ENCODE results near the gene GULP1.

GULP1 gene

DNA sequence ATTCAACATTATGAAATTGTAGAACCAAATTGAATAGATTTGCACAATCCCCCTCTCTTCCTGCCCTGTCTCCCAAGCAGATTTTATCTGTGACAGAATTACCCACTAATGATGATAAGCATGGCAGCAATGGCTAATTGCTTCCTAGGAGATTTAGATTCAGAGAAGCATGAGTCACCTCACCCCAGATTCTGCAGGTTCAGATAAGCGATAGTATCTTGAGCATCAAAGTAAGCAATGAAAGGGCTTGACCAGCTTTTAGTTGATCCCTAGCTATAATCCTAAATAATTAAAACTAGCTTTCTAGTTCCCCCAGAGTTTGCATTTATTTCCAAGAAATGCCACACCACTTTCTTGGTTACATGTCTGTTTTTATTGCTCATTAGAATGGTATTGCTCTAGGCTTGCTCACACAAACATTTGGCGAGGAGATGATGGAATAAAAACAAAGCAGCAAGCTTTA is 204.3 kb downstream of the GULP1 start:
- DNase-seq (ENCODE audit: insufficient read length, low spot score) (no peak), FAIRE-seq (no peak)
- TF ChIP-seq POLR2A (IDR thresholded peaks at IDR 0.05; ENCODE audit: low read depth, low read length) (no peak), TAF1 (IDR thresholded peaks at IDR 0.05; ENCODE audit: low read depth, low read length) (no peak), PAX5 (IDR thresholded peaks at IDR 0.05; ENCODE audit: insufficient read depth, low read length, severe bottlenecking) (no peak), POLR2AphosphoS5 (IDR thresholded peaks at IDR 0.05; ENCODE audit: low read depth, low read length) (no peak), POU2F2 (IDR thresholded peaks at IDR 0.05; ENCODE audit: low read depth, low read length) (no peak)

DNA sequence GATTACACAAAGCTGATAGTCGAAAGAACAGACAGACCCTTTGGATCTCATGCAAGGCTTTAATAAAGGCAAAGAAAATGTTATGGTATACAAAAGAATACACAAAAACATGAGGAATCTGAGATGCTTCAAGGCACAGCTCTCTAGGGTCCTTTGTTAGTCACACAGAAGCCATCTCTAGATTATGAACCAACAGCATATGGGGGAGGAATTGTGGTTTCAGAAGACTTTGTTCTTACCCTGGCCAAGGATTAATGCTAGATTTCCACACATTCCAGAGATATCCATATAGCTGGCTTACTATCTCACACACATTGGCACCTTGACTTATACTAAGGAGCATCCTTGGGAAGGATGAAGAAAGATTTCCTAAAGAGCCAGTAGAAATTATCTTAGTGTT is 206.1 kb downstream of the GULP1 start:
- no peak for FAIRE-seq
- no peak for DNase-seq (ENCODE audit: insufficient read length, low spot score)
- no peak for TF ChIP-seq TAF1 (IDR thresholded peaks at IDR 0.05; ENCODE audit: low read depth, low read length)
- no peak for TF ChIP-seq SPI1 (IDR thresholded peaks at IDR 0.05; ENCODE audit: low read depth, low read length)
- TF ChIP-seq PAX5 (IDR thresholded peaks at IDR 0.05; ENCODE audit: insufficient read depth, low read length, severe bottlenecking) = no peak
- TF ChIP-seq POLR2A (IDR thresholded peaks at IDR 0.05; ENCODE audit: low read depth, low read length) = no peak
- no peak for TF ChIP-seq POLR2AphosphoS5 (IDR thresholded peaks at IDR 0.05; ENCODE audit: low read depth, low read length)
- TF ChIP-seq POU2F2 (IDR thresholded peaks at IDR 0.05; ENCODE audit: low read depth, low read length) = no peak

DNA sequence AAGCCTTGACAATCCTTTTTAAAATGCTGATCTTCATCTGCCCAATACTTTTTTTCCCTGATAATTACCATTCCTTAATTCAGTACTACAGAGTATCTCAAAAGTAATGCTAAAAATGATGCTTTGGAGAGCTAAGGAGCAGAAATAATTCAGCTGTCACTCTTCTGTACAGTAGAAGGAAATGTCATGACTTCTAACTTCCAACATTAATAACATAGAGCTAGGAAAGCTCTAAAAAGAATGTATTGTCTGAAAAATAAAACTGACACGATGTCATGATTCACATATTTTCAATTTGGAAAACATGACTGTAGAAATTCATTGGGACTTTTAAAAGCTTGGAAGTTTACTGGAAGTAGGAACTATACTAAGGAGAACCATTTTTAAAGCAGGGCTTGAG is 212.3 kb downstream of the GULP1 start:
- DNase-seq (ENCODE audit: insufficient read length, low spot score) (no peak), FAIRE-seq (no peak)
- TF ChIP-seq POLR2A (IDR thresholded peaks at IDR 0.05; ENCODE audit: low read depth, low read length) = no peak
- no peak for TF ChIP-seq SPI1 (IDR thresholded peaks at IDR 0.05; ENCODE audit: low read depth, low read length)
- TF ChIP-seq POU2F2 (IDR thresholded peaks at IDR 0.05; ENCODE audit: low read depth, low read length) = no peak
- TF ChIP-seq TAF1 (IDR thresholded peaks at IDR 0.05; ENCODE audit: low read depth, low read length) = no peak
- TF ChIP-seq PAX5 (IDR thresholded peaks at IDR 0.05; ENCODE audit: insufficient read depth, low read length, severe bottlenecking) = no peak
- no peak for TF ChIP-seq POLR2AphosphoS5 (IDR thresholded peaks at IDR 0.05; ENCODE audit: low read depth, low read length)

DNA sequence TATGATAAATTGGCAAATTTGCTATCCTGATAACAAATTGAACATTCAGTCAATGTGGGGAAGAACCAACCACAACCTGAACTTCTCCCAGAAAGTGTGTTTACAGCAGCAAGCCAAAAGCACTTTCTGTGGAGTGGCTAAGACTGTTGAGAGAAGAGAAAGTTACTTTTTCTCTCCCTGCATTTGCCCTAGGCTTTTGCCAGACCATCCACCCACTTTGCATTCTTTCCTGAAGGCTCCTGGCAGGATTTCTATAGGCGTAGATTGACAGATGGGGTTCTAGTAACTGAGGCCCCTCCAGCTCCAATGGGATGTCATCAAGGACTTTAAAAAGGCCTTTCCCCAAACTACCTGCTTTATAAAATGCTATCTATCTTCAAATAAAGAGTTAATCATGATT is 215.2 kb downstream of the GULP1 start:
- TF ChIP-seq POU2F2 (IDR thresholded peaks at IDR 0.05; ENCODE audit: low read depth, low read length) (no peak), SPI1 (IDR thresholded peaks at IDR 0.05; ENCODE audit: low read depth, low read length) (no peak), POLR2A (IDR thresholded peaks at IDR 0.05; ENCODE audit: low read depth, low read length) (no peak), TAF1 (IDR thresholded peaks at IDR 0.05; ENCODE audit: low read depth, low read length) (no peak), PAX5 (IDR thresholded peaks at IDR 0.05; ENCODE audit: insufficient read depth, low read length, severe bottlenecking) (no peak)
- DNase-seq (ENCODE audit: insufficient read length, low spot score) = no peak
- FAIRE-seq = no peak

DNA sequence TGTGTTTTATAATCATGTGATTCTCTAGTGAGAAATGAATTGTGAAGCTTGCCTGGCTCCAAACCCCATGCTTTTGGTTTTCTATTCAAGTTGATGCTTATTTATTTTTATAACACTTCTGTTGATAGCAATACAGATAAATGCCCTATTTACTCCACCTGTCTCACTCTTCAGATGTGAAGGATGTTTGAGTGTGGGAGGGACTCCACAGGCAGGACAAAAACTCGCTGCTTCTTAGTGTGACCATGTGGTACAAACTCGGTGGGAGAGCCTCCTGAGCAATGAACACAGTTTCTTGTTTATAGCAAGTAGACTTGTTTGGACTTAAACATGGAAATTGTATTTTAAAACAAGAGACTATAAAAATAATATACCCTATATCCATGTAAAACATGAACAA is 219.7 kb downstream of the GULP1 start:
- FAIRE-seq (no peak), DNase-seq (ENCODE audit: insufficient read length, low spot score) (no peak)
- no peak for TF ChIP-seq POU2F2 (IDR thresholded peaks at IDR 0.05; ENCODE audit: low read depth, low read length)
- TF ChIP-seq POLR2A (IDR thresholded peaks at IDR 0.05; ENCODE audit: low read depth, low read length) = no peak
- no peak for TF ChIP-seq PAX5 (IDR thresholded peaks at IDR 0.05; ENCODE audit: insufficient read depth, low read length, severe bottlenecking)
- TF ChIP-seq POLR2AphosphoS5 (IDR thresholded peaks at IDR 0.05; ENCODE audit: low read depth, low read length) = no peak
- TF ChIP-seq TAF1 (IDR thresholded peaks at IDR 0.05; ENCODE audit: low read depth, low read length) = no peak
- TF ChIP-seq SPI1 (IDR thresholded peaks at IDR 0.05; ENCODE audit: low read depth, low read length) = no peak

DNA sequence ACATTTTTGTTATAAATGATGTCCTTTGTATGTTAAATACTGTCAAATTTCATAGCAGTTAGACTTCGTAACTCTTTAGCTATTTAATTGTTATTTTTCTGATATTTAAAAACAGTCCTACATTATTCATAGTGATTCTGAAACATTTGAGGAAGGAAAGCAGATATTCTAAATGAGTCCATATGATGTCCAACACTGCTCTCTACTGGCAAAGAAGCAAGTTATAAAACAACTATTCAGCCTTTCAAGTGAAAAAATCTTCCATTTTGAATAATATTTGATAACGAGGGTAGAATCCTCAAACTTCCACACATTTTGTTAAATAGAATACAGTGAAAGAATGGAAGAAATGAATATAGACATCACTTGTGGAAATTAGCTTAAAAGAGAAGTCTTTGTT is 220.8 kb downstream of the GULP1 start:
- TF ChIP-seq POLR2AphosphoS5 (IDR thresholded peaks at IDR 0.05; ENCODE audit: low read depth, low read length) (no peak), TAF1 (IDR thresholded peaks at IDR 0.05; ENCODE audit: low read depth, low read length) (no peak), POU2F2 (IDR thresholded peaks at IDR 0.05; ENCODE audit: low read depth, low read length) (no peak), SPI1 (IDR thresholded peaks at IDR 0.05; ENCODE audit: low read depth, low read length) (no peak), PAX5 (IDR thresholded peaks at IDR 0.05; ENCODE audit: insufficient read depth, low read length, severe bottlenecking) (no peak), POLR2A (IDR thresholded peaks at IDR 0.05; ENCODE audit: low read depth, low read length) (no peak)
- DNase-seq (ENCODE audit: insufficient read length, low spot score) (no peak), FAIRE-seq (peak; percentile 51)

DNA sequence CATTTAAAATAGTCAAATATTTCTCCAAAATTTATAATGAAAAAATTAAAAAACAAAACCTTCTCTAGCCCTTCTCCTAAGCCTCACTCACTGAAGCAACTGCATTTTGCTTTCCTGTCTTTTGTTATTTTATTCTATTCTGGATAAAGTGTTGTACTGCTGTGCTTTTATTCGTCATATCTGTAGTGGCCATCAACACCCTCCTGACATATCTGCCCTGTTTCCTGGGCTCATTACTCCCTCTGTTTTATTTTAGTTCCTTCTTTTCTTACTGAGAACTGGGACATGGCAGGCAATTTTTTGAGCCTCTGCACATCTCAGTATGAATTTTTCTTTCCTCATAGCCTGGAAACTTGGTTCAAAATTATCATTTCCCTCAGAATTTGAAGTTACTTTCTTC is 224.2 kb downstream of the GULP1 start:
- DNase-seq (ENCODE audit: insufficient read length, low spot score) = no peak
- TF ChIP-seq SPI1 (IDR thresholded peaks at IDR 0.05; ENCODE audit: low read depth, low read length) (no peak), POLR2AphosphoS5 (IDR thresholded peaks at IDR 0.05; ENCODE audit: low read depth, low read length) (no peak), TAF1 (IDR thresholded peaks at IDR 0.05; ENCODE audit: low read depth, low read length) (no peak), PAX5 (IDR thresholded peaks at IDR 0.05; ENCODE audit: insufficient read depth, low read length, severe bottlenecking) (no peak), POLR2A (IDR thresholded peaks at IDR 0.05; ENCODE audit: low read depth, low read length) (no peak), POU2F2 (IDR thresholded peaks at IDR 0.05; ENCODE audit: low read depth, low read length) (no peak)
- FAIRE-seq = no peak

DNA sequence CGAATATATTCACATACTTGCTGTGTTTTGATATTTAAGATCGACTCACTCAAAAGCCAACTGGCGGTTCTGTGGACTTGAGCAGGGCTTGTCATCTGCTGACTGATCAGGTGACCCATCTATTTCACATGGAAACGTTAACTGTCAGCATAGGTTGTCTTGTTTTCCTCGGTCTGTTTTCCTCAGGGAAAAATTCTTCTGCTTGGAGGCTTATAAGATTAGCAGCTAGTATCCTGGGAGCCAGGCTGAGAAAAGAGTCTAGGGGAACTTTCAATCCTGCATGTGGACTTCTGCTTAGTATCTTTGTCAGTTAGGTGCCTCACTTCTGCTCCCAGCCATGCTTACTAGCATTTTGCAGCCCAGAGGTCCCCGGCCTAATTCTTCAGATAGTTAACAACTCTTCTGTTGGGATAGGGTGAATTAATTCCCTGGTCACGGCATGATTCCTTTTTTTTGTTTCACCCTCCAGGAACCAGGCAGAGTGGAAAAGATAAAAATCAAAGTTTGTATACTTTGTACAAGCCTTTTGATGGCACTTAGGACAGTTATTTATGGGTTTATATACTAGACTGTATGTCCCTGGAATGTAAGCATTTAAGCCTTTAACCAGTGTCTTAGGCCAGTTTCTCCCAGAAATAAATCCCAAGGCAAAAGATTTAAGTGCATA is 226.0 kb downstream of the GULP1 start:
- FAIRE-seq (no peak), DNase-seq (ENCODE audit: insufficient read length, low spot score) (no peak)
- TF ChIP-seq PAX5 (IDR thresholded peaks at IDR 0.05; ENCODE audit: insufficient read depth, low read length, severe bottlenecking) (no peak), SPI1 (IDR thresholded peaks at IDR 0.05; ENCODE audit: low read depth, low read length) (no peak), TAF1 (IDR thresholded peaks at IDR 0.05; ENCODE audit: low read depth, low read length) (no peak)

DNA sequence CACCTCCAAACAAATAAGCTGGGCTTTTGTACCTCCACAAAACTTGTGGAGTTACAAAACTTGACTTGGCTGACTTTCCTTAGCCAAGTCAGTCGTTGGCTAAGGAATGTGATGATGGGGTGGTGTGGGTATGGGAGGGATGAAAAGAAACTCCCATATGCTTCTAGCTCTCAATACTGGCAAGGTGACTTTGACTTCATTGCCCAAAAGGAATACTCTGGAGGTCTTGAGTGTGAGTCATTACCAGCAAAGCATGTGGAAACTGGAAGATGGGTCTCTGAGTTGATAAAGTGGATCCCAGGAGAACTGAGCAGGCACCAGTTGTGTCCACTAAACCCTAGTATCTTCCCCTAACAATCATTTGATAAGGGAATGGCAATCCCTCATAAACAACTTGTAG is 226.7 kb downstream of the GULP1 start:
- FAIRE-seq (no peak), DNase-seq (ENCODE audit: insufficient read length, low spot score) (no peak)
- no peak for TF ChIP-seq POLR2AphosphoS5 (IDR thresholded peaks at IDR 0.05; ENCODE audit: low read depth, low read length)
- TF ChIP-seq POLR2A (IDR thresholded peaks at IDR 0.05; ENCODE audit: low read depth, low read length) = no peak
- TF ChIP-seq PAX5 (IDR thresholded peaks at IDR 0.05; ENCODE audit: insufficient read depth, low read length, severe bottlenecking) = no peak
- no peak for TF ChIP-seq SPI1 (IDR thresholded peaks at IDR 0.05; ENCODE audit: low read depth, low read length)
- TF ChIP-seq POU2F2 (IDR thresholded peaks at IDR 0.05; ENCODE audit: low read depth, low read length) = no peak
- no peak for TF ChIP-seq TAF1 (IDR thresholded peaks at IDR 0.05; ENCODE audit: low read depth, low read length)

DNA sequence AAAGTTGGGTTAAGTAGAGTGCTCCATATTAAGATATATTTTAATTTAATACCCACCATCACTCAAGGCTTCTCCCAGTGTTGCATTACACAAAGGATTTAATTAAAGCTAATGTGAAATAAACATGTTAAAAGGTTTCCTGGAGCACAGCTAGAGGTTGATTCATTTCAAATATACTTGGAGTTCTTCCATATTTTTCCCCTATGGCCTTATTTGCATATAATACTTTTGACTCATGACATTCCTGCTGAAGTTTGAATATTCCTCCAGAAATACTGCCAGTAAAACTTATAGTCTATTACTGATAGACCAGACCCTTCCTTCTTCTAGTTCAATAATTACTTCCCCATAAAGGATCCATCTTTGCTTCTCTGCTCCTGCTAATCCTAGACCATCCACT is 227.5 kb downstream of the GULP1 start:
- DNase-seq (ENCODE audit: insufficient read length, low spot score) (no peak), FAIRE-seq (no peak)
- no peak for TF ChIP-seq POLR2AphosphoS5 (IDR thresholded peaks at IDR 0.05; ENCODE audit: low read depth, low read length)
- TF ChIP-seq POU2F2 (IDR thresholded peaks at IDR 0.05; ENCODE audit: low read depth, low read length) = no peak
- TF ChIP-seq POLR2A (IDR thresholded peaks at IDR 0.05; ENCODE audit: low read depth, low read length) = no peak
- TF ChIP-seq TAF1 (IDR thresholded peaks at IDR 0.05; ENCODE audit: low read depth, low read length) = no peak
- TF ChIP-seq PAX5 (IDR thresholded peaks at IDR 0.05; ENCODE audit: insufficient read depth, low read length, severe bottlenecking) = no peak
- no peak for TF ChIP-seq SPI1 (IDR thresholded peaks at IDR 0.05; ENCODE audit: low read depth, low read length)

Data from GM12891 (cell line).